Epithelial cell of esophagus (primary cell): Measurements from ENCODE around the gene SIMC1.

Experiments
- DNase-seq: peaks from one replicate; pipeline ENCODE4 v3.0.0; 2010; ENCODE audit warnings: low read depth
- H3K4me3 ChIP-seq: 2 replicates; pipeline ENCODE4 v1.5.1; 2011; ENCODE audit warnings: mild to moderate bottlenecking, low read length, control low read depth
- TF ChIP-seq, protein P1 (sequence below): IDR thresholded peaks from 2 replicates; pipeline ENCODE4 v1.5.1; 2011; ENCODE audit warnings: low read depth, mild to moderate bottlenecking, low read length, control low read depth, inconsistent platforms; ENCODE audit not compliant: insufficient read depth; ENCODE audit errors: missing control alignments

SIMC1 gene

DNA sequence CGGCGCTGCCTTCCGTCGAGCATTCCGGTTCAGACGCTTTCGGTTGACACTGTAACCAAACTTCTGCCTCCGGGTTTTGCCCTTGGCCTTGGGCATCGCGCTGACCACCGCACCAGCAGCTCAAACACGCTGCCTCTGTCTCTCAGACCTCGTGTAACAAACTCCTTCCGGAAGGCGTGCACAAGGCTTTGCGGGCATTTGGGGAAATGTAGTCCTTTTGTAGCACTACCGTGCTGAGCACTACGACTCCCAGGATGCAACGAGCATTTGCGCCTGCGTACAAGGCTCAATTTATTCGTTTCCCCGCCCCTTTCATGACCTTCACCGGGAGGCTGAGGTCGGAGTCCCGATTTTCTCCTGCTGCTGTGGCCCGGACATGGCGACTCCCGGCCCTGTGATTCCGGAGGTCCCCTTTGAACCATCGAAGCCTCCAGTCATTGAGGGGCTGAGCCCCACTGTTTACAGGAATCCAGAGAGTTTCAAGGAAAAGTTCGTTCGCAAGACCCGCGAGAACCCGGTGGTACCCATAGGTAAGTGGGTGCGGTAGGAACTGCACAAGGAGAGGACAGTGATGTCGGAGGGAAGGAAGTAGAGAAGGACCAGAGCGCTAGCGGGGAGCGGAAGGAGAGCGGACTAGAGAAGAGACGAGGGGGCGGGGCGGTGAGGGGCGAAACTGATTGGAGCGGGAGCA lies 150.4 kb downstream of the SIMC1 start, which contains the start of the genes HIGD2A and NOP16:
Gene HIGD2A (plus strand): TSS at position 308 of the 691 bp plus-strand sequence. CDS start 69 bp downstream, at position 377.
Gene NOP16 (minus strand): TSS at position 155 of the 691 bp plus-strand sequence. CDS start 59 bp downstream, at position 96.
- peak; percentile 99 for DNase-seq
- H3K4me3 ChIP-seq, result peak within 1 kb of the TSS; percentile 94
- TF ChIP-seq, protein P1, sequence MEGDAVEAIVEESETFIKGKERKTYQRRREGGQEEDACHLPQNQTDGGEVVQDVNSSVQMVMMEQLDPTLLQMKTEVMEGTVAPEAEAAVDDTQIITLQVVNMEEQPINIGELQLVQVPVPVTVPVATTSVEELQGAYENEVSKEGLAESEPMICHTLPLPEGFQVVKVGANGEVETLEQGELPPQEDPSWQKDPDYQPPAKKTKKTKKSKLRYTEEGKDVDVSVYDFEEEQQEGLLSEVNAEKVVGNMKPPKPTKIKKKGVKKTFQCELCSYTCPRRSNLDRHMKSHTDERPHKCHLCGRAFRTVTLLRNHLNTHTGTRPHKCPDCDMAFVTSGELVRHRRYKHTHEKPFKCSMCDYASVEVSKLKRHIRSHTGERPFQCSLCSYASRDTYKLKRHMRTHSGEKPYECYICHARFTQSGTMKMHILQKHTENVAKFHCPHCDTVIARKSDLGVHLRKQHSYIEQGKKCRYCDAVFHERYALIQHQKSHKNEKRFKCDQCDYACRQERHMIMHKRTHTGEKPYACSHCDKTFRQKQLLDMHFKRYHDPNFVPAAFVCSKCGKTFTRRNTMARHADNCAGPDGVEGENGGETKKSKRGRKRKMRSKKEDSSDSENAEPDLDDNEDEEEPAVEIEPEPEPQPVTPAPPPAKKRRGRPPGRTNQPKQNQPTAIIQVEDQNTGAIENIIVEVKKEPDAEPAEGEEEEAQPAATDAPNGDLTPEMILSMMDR, result peak; percentile 2

DNA sequence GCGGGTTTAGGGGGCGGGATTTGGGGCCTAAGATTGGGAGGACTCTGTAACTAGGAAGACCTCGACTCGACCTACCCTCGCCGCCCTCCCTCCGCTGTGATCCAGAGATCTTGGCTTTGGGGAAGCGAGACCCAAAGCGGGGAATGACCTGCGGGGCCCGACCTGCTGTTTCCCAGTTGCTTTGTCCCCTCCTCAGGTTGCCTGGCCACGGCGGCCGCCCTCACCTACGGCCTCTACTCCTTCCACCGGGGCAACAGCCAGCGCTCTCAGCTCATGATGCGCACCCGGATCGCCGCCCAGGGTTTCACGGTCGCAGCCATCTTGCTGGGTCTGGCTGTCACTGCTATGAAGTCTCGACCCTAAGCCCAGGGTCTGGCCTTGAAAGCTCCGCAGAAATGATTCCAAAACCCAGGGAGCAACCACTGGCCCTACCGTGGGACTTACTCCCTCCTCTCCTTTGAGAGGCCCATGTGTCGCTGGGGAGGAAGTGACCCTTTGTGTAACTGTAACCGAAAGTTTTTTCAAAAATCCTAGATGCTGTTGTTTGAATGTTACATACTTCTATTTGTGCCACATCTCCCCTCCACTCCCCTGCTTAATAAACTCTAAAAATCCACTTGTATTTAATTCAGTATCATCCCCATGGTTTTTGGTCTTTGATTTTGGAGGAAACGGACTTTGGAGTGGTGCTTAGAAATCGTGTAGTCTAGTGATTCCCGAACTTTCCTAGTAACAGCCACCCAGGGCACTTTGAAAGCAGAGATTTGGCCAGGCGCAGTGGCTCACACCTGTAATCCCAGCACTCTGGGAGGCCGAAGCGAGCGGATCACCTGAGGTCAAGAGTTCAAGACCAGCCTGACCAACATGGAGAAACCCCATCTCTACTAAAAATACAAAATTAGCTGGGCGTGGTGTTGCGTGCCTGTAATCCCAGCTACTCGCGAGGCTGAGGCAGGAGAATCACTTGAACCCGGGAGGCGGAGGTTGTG lies 151.2 kb downstream of the SIMC1 start:
- H3K4me3 ChIP-seq, result peak overlapping the region; percentile 94
- no peak for DNase-seq
- TF ChIP-seq, protein P1, result no peak

DNA sequence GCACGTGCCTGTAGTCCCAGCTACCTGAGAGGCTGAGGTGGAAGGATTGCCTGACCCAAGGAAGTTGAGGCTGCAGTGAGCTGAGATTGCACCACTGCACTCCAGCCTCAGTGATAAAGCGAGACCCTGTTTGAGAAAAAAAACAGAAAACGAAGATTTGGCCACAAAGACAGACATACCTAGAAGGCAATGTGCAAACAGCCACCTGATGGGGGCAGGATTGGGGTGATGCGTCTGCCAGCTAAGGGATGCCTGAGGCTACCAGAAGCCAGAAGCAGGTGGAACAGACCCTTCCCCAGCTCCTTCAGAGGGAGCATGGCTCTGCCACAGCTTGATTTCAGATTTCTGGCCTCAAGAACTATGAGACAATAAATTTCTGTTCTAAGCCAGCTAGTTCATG lies 153.3 kb downstream of the SIMC1 start:
- TF ChIP-seq, protein P1, result no peak
- H3K4me3 ChIP-seq, result no peak overlapping the region
- DNase-seq, result no peak

DNA sequence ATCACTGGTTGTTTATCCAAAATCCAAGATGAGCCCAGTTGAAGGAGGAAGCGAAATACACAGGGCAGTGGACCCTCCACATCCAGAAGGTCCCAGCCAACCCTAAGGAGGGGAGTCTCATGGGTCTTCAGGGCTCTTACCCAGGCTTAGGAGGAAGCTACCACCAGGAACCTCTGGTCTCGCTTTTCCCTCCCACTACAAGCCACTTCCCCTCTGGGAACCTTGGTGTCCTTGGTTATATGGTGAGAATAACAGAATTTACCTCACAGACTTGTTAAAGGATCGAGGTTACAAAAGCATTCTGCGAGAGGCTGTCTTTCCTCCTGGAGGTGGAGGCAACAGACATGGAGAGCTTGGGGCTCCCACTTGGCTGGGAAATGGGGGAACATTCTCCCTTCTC lies 153.8 kb downstream of the SIMC1 start:
- H3K4me3 ChIP-seq, result no peak overlapping the region
- TF ChIP-seq, protein P1, result no peak
- DNase-seq, result no peak

DNA sequence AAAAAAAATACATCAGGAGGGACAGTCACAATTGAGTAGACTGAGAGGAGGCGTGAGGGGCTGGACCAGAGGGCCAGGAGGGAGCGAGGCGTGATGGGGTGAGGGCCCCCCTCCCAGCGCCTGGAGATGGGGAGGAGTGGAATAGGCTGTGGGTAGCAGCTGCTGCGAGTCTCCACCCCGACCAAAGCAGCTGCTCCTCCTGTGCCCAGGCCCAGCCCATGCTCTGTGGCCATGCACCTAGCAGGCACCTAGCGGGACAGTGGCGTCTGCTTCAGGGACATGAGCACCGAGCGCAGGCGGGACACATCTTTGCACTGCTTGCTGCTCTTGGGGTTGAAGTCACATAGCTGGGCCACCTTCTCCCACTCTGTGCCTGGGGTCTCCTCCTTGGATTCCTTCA lies 154.3 kb downstream of the SIMC1 start:
- no peak for DNase-seq

DNA sequence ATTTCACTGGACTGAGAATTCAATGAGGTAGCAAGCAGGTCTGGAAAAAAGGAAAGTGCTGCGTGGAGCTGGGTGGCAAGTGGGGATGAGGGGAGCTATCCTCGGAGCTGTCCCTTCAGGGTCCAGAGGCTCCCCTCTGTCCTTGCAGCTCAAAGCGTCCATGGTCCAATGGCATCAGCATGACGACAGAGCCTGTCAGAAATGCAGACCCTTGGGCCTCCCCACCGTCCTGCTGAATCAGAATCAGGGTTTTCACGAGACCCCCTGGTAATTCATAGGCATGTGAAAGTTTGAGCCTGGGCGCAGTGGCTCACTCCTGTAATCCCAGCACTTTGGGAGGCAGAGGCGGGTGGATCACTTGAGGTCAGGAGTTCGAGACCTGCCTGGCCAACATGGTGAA lies 155.9 kb downstream of the SIMC1 start:
- TF ChIP-seq, protein P1, result no peak
- no peak for DNase-seq
- no peak overlapping the region for H3K4me3 ChIP-seq

More for the DNA sequence above, 154.3 kb downstream of the SIMC1 start:
- no peak overlapping the region for H3K4me3 ChIP-seq
- TF ChIP-seq, protein P1, result no peak
